Peyer's patch (tissue), 4 donors: ENCODE data around the gene GTF3C5.

Source experiments
- POLR2A ChIP-seq, 2 donors: fragments of 450-650 bp; IDR thresholded peaks; one replicate each; pipeline ENCODE4 v1.5.1; 2017; ENCODE audit warnings: antibody characterized with exemption in 2 of 2, mild to moderate bottlenecking in 2 of 2, moderate library complexity in 2 of 2
- TF ChIP-seq, protein P1 (sequence below), 6 experiments: fragments of 450-650 bp in 4 of 6; fragments of 200-600 bp in 2 of 6; sonication (generic) in 1 of 6; IDR thresholded peaks; one replicate each; pipeline ENCODE4 v1.5.1; 2017 to 2019; ENCODE audit warnings: antibody characterized with exemption in 6 of 6, mild to moderate bottlenecking in 3 of 6, moderate library complexity in 1 of 6

DNA sequence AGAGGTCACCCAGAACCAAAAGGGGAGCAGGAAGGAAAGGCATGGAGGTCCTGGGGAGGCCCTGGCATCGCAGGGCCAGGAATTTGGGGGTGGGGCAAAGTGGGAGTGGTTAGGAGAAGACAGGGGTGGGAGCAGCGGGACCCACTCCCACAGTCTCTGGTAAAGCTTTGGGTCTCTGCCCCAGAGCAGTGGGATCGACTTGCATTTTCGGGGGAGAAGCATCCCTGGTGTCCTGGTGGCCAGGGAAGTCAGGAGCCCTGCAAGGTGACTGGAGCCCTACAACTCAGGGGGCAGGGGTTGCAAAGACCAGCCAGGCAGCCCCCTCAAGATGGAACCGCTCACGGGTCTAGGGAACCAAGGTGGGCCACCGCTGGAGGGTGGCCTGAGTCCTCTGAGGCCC is 22.4 kb upstream of the GTF3C5 start:
- TF ChIP-seq, protein P1, sequence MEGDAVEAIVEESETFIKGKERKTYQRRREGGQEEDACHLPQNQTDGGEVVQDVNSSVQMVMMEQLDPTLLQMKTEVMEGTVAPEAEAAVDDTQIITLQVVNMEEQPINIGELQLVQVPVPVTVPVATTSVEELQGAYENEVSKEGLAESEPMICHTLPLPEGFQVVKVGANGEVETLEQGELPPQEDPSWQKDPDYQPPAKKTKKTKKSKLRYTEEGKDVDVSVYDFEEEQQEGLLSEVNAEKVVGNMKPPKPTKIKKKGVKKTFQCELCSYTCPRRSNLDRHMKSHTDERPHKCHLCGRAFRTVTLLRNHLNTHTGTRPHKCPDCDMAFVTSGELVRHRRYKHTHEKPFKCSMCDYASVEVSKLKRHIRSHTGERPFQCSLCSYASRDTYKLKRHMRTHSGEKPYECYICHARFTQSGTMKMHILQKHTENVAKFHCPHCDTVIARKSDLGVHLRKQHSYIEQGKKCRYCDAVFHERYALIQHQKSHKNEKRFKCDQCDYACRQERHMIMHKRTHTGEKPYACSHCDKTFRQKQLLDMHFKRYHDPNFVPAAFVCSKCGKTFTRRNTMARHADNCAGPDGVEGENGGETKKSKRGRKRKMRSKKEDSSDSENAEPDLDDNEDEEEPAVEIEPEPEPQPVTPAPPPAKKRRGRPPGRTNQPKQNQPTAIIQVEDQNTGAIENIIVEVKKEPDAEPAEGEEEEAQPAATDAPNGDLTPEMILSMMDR (IDR thresholded peaks at IDR 0.05): no peak
- TF ChIP-seq POLR2A (IDR thresholded peaks at IDR 0.05): no peak
